GM12878 (cell line): Measurements from ENCODE around the gene LMF2. TPM values are rescaled to one million over a fixed set of nuclear protein-coding genes. Genes with fewer than 3 reads are reported as not detected.

Experiments used
- ATAC-seq: fragments of 200-7000 bp; cut with Tn5 transposase; 3 replicates; pipeline ENCODE4 v1.9.1; 2020; ENCODE audit warnings: mild to moderate bottlenecking, moderate library complexity
- BruUV-seq: library from RNA; stranded (reverse); fragments of 400-500 nt; replicated peaks from 2 replicates; lab custom pipeline; 2021; lab: Mats Ljungman, UMichigan
- CTCF ChIA-PET: fragments of 300-600 bp; sonication (Branson Sonifier 250); formaldehyde crosslinking; extraction: SDS; loops from one replicate; lab custom pipeline; 2021; ENCODE audit warnings: inconsistent platforms; lab: Yijun Ruan, JAX
- POLR2A ChIA-PET: fragments of 350-600 bp; formaldehyde crosslinking; extraction: SDS; loops from one replicate; lab custom pipeline; 2021; ENCODE audit warnings: inconsistent platforms; lab: Charles Lee
- RAD21 ChIA-PET: fragments of 300-600 bp; sonication (Branson Sonifier 250); formaldehyde crosslinking; loops from one replicate; lab custom pipeline; 2023; ENCODE audit warnings: antibody characterized with exemption; ENCODE audit not compliant: unreplicated experiment; lab: Charles Lee
- SMC1A ChIA-PET: fragments of 300-600 bp; sonication (Branson Sonifier 250); formaldehyde crosslinking; loops from one replicate; lab custom pipeline; 2023; ENCODE audit not compliant: unreplicated experiment, uncharacterized antibody; lab: Charles Lee
- DNase-seq: peaks from one replicate; pipeline ENCODE4 v3.0.0-alpha.2; 2011; ENCODE audit warnings: low read depth, low spot score
- FAIRE-seq: peaks from 3 replicates; lab custom pipeline; 2011; peaks lifted over from hg19 to GRCh38; lab: Jason Lieb, UNC
- H2AFZ ChIP-seq: 2 replicates; pipeline ENCODE4 v1.6.0; 2011; ENCODE audit warnings: low read depth, low read length, control low read depth; ENCODE audit not compliant: control insufficient read depth
- H3K27ac ChIP-seq: 2 replicates; pipeline ENCODE4 v1.5.1; 2011; ENCODE audit warnings: control low read depth; ENCODE audit not compliant: control insufficient read depth, insufficient read depth
- H3K27me3 ChIP-seq, 2 experiments: replicated peaks in 1 of 2; 2 replicates each; pipeline versions ENCODE4 v1.6.0 to v1.6.1; 2011; ENCODE audit warnings: low read length in 1 of 2; ENCODE audit not compliant: control insufficient read depth in 2 of 2, insufficient read depth in 2 of 2
- H3K36me3 ChIP-seq, 2 experiments: 2 replicates each; pipeline ENCODE4 v1.5.1; 2011; ENCODE audit warnings: low read length in 1 of 2; ENCODE audit not compliant: control insufficient read depth in 2 of 2, insufficient read depth in 2 of 2
- H3K4me1 ChIP-seq: 2 replicates; pipeline ENCODE4 v1.6.1; 2011; ENCODE audit warnings: mild to moderate bottlenecking, low read length, moderate library complexity, mixed read lengths; ENCODE audit not compliant: control insufficient read depth, insufficient read depth
- H3K4me2 ChIP-seq: 2 replicates; pipeline ENCODE4 v1.6.0; 2011; ENCODE audit warnings: control low read depth; ENCODE audit not compliant: control insufficient read depth, insufficient read depth
- H3K4me3 ChIP-seq: fragments of 200-600 bp; sonication (generic); 2 replicates; pipeline ENCODE4 v1.5.1; 2016
- H3K79me2 ChIP-seq: 2 replicates; pipeline ENCODE4 v1.6.0; 2011; ENCODE audit warnings: low read length; ENCODE audit not compliant: control insufficient read depth, insufficient read depth
- H3K9ac ChIP-seq: 2 replicates; pipeline ENCODE4 v1.8.0; 2011; ENCODE audit warnings: low read length, control low read depth, mixed read lengths; ENCODE audit not compliant: control insufficient read depth, insufficient read depth
- H3K9me3 ChIP-seq: replicated peaks from 3 replicates; pipeline ENCODE4 v1.5.1; 2011; ENCODE audit warnings: mild to moderate bottlenecking, low read length; ENCODE audit not compliant: control insufficient read depth, insufficient read depth
- H4K20me1 ChIP-seq: 2 replicates; pipeline ENCODE4 v1.6.0; 2011; ENCODE audit not compliant: control insufficient read depth, insufficient read depth
- ATF7 ChIP-seq: fragments of 450-650 bp; IDR thresholded peaks from 2 replicates; pipeline ENCODE4 v1.6.1; 2016; ENCODE audit warnings: low read depth, mild to moderate bottlenecking
- BACH1 ChIP-seq: fragments of 450-650 bp; IDR thresholded peaks from 2 replicates; pipeline ENCODE4 v1.6.1; 2017; ENCODE audit warnings: mild to moderate bottlenecking, borderline replicate concordance
- BRCA1 ChIP-seq: IDR thresholded peaks from 2 replicates; pipeline ENCODE4 v1.6.1; 2011; ENCODE audit warnings: low read depth, low read length, improper control_type of control experiment
- CBFB ChIP-seq: IDR thresholded peaks from 2 replicates; pipeline ENCODE4 v1.6.1; 2016; ENCODE audit warnings: antibody characterized with exemption, low read depth
- CBX5 ChIP-seq: sonication (generic); IDR thresholded peaks from 2 replicates; pipeline ENCODE4 v1.6.1; 2016; ENCODE audit warnings: low read depth, moderate library complexity, mild to moderate bottlenecking, inconsistent platforms
- CEBPB ChIP-seq, 2 experiments: fragments of 150-350 bp in 1 of 2; IDR thresholded peaks; 2 replicates each; pipeline ENCODE4 v1.6.1; 2012 to 2014; ENCODE audit warnings: low read depth in 2 of 2, low read length in 2 of 2, borderline replicate concordance in 1 of 2, inconsistent platforms in 1 of 2
- CREM ChIP-seq: IDR thresholded peaks from 2 replicates; pipeline ENCODE4 v1.6.1; 2014; ENCODE audit warnings: antibody characterized with exemption, low read depth
- EZH2 ChIP-seq: IDR thresholded peaks from 2 replicates; pipeline ENCODE4 v1.6.1; 2012; ENCODE audit warnings: low read depth, mild to moderate bottlenecking, control low read depth, inconsistent platforms, low read length, borderline replicate concordance; ENCODE audit not compliant: control insufficient read depth
- KDM1A ChIP-seq: fragments of 200-600 bp; sonication (generic); IDR thresholded peaks from 2 replicates; pipeline ENCODE4 v1.6.1; 2016; ENCODE audit warnings: borderline replicate concordance
- MEF2B ChIP-seq: fragments of 450-650 bp; IDR thresholded peaks from 2 replicates; pipeline ENCODE4 v1.6.1; 2018; ENCODE audit warnings: mild to moderate bottlenecking, moderate library complexity; ENCODE audit not compliant: partially characterized antibody, poor library complexity, severe bottlenecking
- NFIC ChIP-seq: IDR thresholded peaks from 2 replicates; pipeline ENCODE4 v1.6.1; 2012; ENCODE audit warnings: low read depth, mild to moderate bottlenecking, inconsistent platforms, low read length, moderate library complexity
- PAX5 ChIP-seq: IDR thresholded peaks from 2 replicates; pipeline ENCODE4 v1.6.1; 2011; ENCODE audit warnings: low read depth, low read length, borderline replicate concordance
- RCOR1 ChIP-seq: conservative IDR thresholded peaks from 2 replicates; pipeline ENCODE4 v1.6.1; 2012; ENCODE audit warnings: low read depth, low read length, improper control_type of control experiment
- RELA ChIP-seq: fragments of 450-650 bp; IDR thresholded peaks from 2 replicates; pipeline ENCODE4 v1.8.0; 2014; ENCODE audit warnings: borderline replicate concordance; ENCODE audit not compliant: partially characterized antibody
- RFX5 ChIP-seq: IDR thresholded peaks from 2 replicates; pipeline ENCODE4 v1.6.1; 2011; ENCODE audit warnings: low read depth, low read length, improper control_type of control experiment
- TCF12 ChIP-seq: IDR thresholded peaks from 2 replicates; pipeline ENCODE4 v1.6.1; 2011; ENCODE audit warnings: low read depth, mild to moderate bottlenecking, low read length
- TCF3 ChIP-seq: IDR thresholded peaks from 2 replicates; pipeline ENCODE4 v1.6.1; 2012; ENCODE audit warnings: low read depth, mild to moderate bottlenecking, low read length, borderline replicate concordance; ENCODE audit not compliant: insufficient read depth
- ZNF207 ChIP-seq: fragments of 450-650 bp; IDR thresholded peaks from 2 replicates; pipeline ENCODE4 v1.6.1; 2014; ENCODE audit warnings: antibody characterized with exemption, mild to moderate bottlenecking, borderline replicate concordance
- WGBS: methylation state at CpG from one replicate; pipeline ENCODE4 v1.1.6; 2016; ENCODE audit warnings: low lambda C conversion rate; ENCODE audit not compliant: insufficient replicate concordance, insufficient coverage; ENCODE audit errors: missing lambda C conversion rate; 5-methylcytosine and 5-hydroxymethylcytosine counted together
- in situ Hi-C: fragments of 300-500 bp; cut with MboI; formaldehyde crosslinking; loops from 9 replicates; pipeline ENCODE4 v1.14.3; 2018; ENCODE audit warnings: mixed read lengths
- intact Hi-C: fragments of 100-400 bp; cut with micrococcal nuclease; formaldehyde crosslinking; loops from one replicate; pipeline ENCODE4 v1.14.2; 2022; ENCODE audit not compliant: unreplicated experiment
- polyA plus RNA-seq, 11 experiments: library from polyadenylated mRNA; depleted of rRNA in 4 of 11; unstranded in 6 of 11; stranded (reverse) in 5 of 11; fragments of >200 nt; fragmentation: Nextera tagmentation in 4 of 11; fragmentation: Illumina TruSeq in 1 of 11; extraction: Ambion mirVana in 4 of 11; extraction: Trizol in 1 of 11; gene quantifications; 1 replicate in 1 of 11; 2 replicates in 10 of 11; pipeline versions ENCODE4 v1.2.1 to v1.2.3, GENCODE V29; 2011 to 2016; ENCODE audit warnings: inconsistent platforms in 2 of 11, missing spikeins in 2 of 11, low read depth in 1 of 11
- total RNA-seq, 4 experiments: library from RNA; depleted of rRNA in 3 of 4; stranded (reverse); fragments of >200 nt in 3 of 4; fragmentation: Illumina TruSeq in 1 of 4; extraction: Trizol in 1 of 4; gene quantifications; 2 replicates each; pipeline versions ENCODE4 v1.2.1 to v1.2.3, GENCODE V29; 2013 to 2021

Gene LMF2
- total and polyA plus RNA-seq, 10 of the 15 experiments (the other 5 are each of a cell fraction or from before 2014, with no cell fraction given), result 0.08 to 57.5 (median 21.2) TPM

- H3K9ac ChIP-seq, result no peak overlapping the region
- no peaks in the 10 kb centered on the region for H3K27me3 ChIP-seq
- H3K36me3 ChIP-seq, result peaks cover 14 to 66% of the 10 kb centered on the region in 2 experiments
- no peak for FAIRE-seq
- intact Hi-C loops, result no loop called here
- SMC1A ChIA-PET, result no interaction called here
- BruUV-seq, result no TSS peak
- no peaks in the 10 kb centered on the region for H3K4me1 ChIP-seq
- H4K20me1 ChIP-seq, result no peaks in the 10 kb centered on the region
- no peak for DNase-seq
- in situ Hi-C loops, result no loop called here
- TF ChIP-seq KDM1A (no peak), ATF7 (no peak), BACH1 (no peak), TCF12 (no peak), NFIC (no peak), BRCA1 (no peak), RFX5 (no peak), TCF3 (no peak), CREM (no peak), CBFB (no peak), ZNF207 (no peak), CEBPB (IDR thresholded peaks at IDR 0.05; ENCODE audit: borderline replicate concordance in 1 of 2, low read depth in 2 of 2, low read length in 2 of 2) (no peak), RELA (no peak), RCOR1 (no peak), PAX5 (no peak), CBX5 (no peak), MEF2B (no peak), EZH2 (no peak)
- H2AFZ ChIP-seq, result no peak overlapping the region
- no peak for ATAC-seq
- RAD21 ChIA-PET, result no interaction called here
- POLR2A ChIA-PET, result no interaction called here
- WGBS, result 89% methylated on average over 28 of the region's 28 CpGs
- H3K9me3 ChIP-seq, result no peaks in the 10 kb centered on the region
- H3K79me2 ChIP-seq, result no peaks in the 10 kb centered on the region
- no peak overlapping the region for H3K27ac ChIP-seq
- CTCF ChIA-PET, result no interaction called here
- no peak overlapping the region for H3K4me3 ChIP-seq
- no peak overlapping the region for H3K4me2 ChIP-seq
Measured at GRCh38 chr22:50463188-50463900, 44.2 kb downstream of the LMF2 start.
